GM12801 (cell line): ENCODE measurements around the gene BCDIN3D.

ENCODE experiments used
- CTCF ChIP-seq: IDR thresholded peaks from one replicate; pipeline ENCODE4 v1.5.1; 2011; ENCODE audit warnings: control low read depth; ENCODE audit not compliant: insufficient read length; ENCODE audit errors: extremely low read depth

The BCDIN3D gene

DNA sequence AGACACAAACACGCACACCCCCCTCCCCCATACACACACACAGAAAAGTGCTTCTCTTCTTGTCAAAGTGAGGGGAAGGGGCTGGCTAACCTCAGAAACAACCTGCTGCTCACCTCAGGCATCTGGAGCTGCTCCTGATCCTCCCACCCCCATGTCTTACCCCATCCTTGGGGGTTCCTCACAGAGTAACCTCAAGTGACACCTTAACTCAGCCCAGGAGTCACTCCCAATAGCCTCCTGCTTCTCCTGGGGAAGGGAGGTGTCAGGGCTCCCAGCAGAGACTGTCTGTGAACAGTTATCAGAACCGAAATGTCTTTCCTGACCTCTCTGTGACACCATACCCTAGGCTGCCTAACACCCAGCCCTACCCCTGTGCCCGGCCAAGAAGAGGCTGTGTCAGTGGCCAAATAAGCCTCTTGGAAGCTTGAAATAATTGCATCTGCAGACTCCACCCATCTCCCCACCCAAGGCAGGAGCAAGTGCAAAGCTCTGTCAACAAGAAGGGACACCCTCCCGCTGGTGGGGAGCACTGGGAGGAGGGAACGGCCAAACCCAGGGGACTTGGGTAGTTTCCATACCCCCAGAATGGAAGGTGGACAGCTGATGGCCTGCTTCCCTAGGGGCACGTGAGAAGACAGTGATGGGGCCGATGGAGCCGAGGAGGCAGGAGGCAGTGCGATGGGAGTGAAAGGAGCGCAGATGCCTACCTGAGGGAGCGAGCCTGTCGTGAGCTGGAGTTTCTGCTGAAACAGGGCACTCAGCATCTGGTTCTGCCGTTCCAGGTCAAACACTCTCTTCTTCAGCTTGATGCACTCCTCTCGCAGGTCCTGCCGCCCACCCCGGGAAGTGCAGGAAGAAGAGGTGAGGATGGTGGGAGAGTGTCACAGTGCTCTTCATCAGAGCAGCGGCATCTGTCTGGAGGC lies 41.5 kb downstream of the BCDIN3D start:
- TF ChIP-seq CTCF = no peak

- TF ChIP-seq CTCF = no peak
These were observed 42.3 kb downstream of the BCDIN3D start for GRCh38 chr12:49800421-49801140.

- no peak for TF ChIP-seq CTCF
These were observed 44.0 kb downstream of the BCDIN3D start for GRCh38 chr12:49798934-49799333.

- no peak for TF ChIP-seq CTCF
These were observed 44.7 kb downstream of the BCDIN3D start for GRCh38 chr12:49798248-49798647.

- no peak for TF ChIP-seq CTCF
These were observed 45.5 kb downstream of the BCDIN3D start for GRCh38 chr12:49797449-49797776.

DNA sequence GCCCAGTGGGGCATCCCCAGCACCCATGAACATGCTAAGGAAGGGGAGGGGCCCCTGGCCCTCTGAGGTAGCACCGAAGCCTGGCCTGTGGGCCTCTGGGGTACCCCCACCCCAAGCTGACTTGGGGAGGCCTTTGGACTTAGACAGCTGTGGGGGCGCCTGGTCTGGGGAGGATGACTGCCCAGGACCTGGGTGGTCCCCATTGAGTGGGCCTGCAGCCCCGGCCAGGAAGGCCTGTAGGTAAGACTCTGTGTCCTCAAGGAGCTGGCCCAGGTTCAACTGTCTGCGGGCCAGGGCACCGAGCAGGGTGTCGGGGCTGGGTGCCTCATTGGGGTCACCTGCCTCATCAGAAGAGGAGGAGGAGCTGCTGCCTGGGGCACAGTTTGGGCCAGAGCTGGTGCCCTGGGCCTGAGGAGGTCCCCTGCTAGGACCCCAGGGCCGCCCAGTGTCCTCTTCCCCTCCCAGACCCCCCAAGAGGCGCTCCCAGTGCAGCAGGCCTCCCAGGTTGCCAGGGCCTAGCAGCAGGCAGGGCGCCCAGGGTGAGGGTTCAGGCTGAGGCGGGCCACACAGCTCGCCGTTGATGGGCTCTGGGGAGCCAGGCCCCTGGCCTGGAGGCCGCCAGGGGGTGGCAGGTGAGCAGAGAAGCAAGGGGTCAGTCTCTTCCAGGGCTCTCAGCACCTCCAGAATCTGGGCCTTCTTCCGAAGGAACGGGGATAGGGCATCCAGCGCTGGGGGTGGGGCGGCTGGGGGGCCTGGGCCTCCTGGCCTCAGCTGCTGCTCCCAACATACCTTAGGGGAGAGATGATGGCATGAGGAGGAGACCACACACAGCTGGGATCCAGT lies 46.1 kb downstream of the BCDIN3D start:
- no peak for TF ChIP-seq CTCF

GRCh38 chr12:49796155-49796554 lies 46.8 kb downstream of the BCDIN3D start:
- no peak for TF ChIP-seq CTCF
